HCT116 (cell line): ENCODE results near the gene OVOL1. TPM values are rescaled to one million over a fixed set of nuclear protein-coding genes. Genes with fewer than 3 reads are reported as not detected.
A peak's percentile ranks its signal among the peaks of the same experiment; 100 is the strongest.

Experiments used
- ATAC-seq: fragments of 200-7000 bp; cut with Tn5 transposase; 2 replicates; pipeline ENCODE4 v1.9.1; 2020; ENCODE audit warnings: mild to moderate bottlenecking, moderate library complexity
- BruUV-seq: library from RNA; stranded (reverse); fragments of 400-500 nt; replicated peaks from 2 replicates; lab custom pipeline; 2021; lab: Mats Ljungman, UMichigan
- CTCF ChIA-PET: fragments of 300-600 bp; sonication (Branson Sonifier 250); formaldehyde crosslinking; loops from one replicate; lab custom pipeline; 2021; ENCODE audit warnings: antibody characterized with exemption; lab: Charles Lee
- POLR2A ChIA-PET: fragments of 300-600, 350-600 bp; sonication (Branson Sonifier 250); formaldehyde crosslinking; loops from one replicate; lab custom pipeline; 2021; ENCODE audit warnings: antibody characterized with exemption; lab: Charles Lee
- RAD21 ChIA-PET, 2 experiments: fragments of 300-600 bp; sonication (Branson Sonifier 250); formaldehyde crosslinking; loops; one replicate each; lab custom pipeline; 2023; ENCODE audit warnings: low total read pairs in 2 of 2; ENCODE audit not compliant: uncharacterized antibody in 2 of 2, unreplicated experiment in 2 of 2, low non-redundant PET in 1 of 2; lab: Charles Lee
- DNase-seq: peaks from one replicate; pipeline ENCODE4 v3.0.0-alpha.2; 2010; ENCODE audit warnings: low read depth, low spot score
- H2AFZ ChIP-seq: fragments of 200-600 bp; shearing (Covaris generic), sonication (generic); 2 replicates; pipeline ENCODE4 v1.6.1; 2017; ENCODE audit warnings: low read depth, mixed run types, mixed read lengths, antibody characterized with exemption, low read length; ENCODE audit not compliant: poor library complexity, severe bottlenecking
- H3K27ac ChIP-seq: 2 replicates; pipeline ENCODE4 v1.5.1; 2012; ENCODE audit warnings: low read depth, low read length
- H3K27me3 ChIP-seq: fragments of 200-600 bp; sonication (generic); 2 replicates; pipeline ENCODE4 v1.6.1; 2016; ENCODE audit warnings: mixed run types, low read length, mixed read lengths; ENCODE audit not compliant: insufficient read depth
- H3K36me3 ChIP-seq, 2 experiments: fragments of 200-500 bp in 1 of 2; fragments of 200-600 bp in 1 of 2; sonication (Bioruptor generic) in 1 of 2; sonication (generic) in 1 of 2; 2 replicates each; pipeline versions ENCODE4 v1.5.1 to v1.6.1; 2014 to 2016; ENCODE audit warnings: low read length in 2 of 2, inconsistent platforms in 1 of 2, mixed read lengths in 1 of 2, mixed run types in 1 of 2; ENCODE audit not compliant: insufficient read depth in 2 of 2, control insufficient read depth in 1 of 2
- H3K4me1 ChIP-seq, 2 experiments: fragments of 200-600 bp in 1 of 2; sonication (generic) in 1 of 2; 2 replicates each; pipeline versions ENCODE4 v1.5.1 to v1.6.1; 2012 to 2017; ENCODE audit warnings: low read length in 2 of 2, inconsistent platforms in 1 of 2, mild to moderate bottlenecking in 1 of 2, mixed read lengths in 1 of 2, mixed run types in 1 of 2, moderate library complexity in 1 of 2; ENCODE audit not compliant: insufficient read depth in 2 of 2, control insufficient read depth in 1 of 2
- H3K4me2 ChIP-seq: fragments of 200-600 bp; sonication (generic); 2 replicates; pipeline ENCODE4 v1.6.1; 2017; ENCODE audit warnings: mixed run types, low read length, mixed read lengths
- H3K4me3 ChIP-seq, 2 experiments: fragments of 200-600 bp in 1 of 2; sonication (generic) in 1 of 2; replicated peaks in 1 of 2; 2 replicates each; pipeline ENCODE4 v1.5.1; 2011 to 2016; ENCODE audit warnings: low read length in 2 of 2, control low read depth in 1 of 2, low read depth in 1 of 2, mild to moderate bottlenecking in 1 of 2, mixed read lengths in 1 of 2, mixed run types in 1 of 2
- H3K79me2 ChIP-seq: fragments of 200-600 bp; sonication (generic); 2 replicates; pipeline ENCODE4 v1.6.1; 2017; ENCODE audit warnings: mild to moderate bottlenecking, mixed run types, low read length, moderate library complexity, mixed read lengths; ENCODE audit not compliant: insufficient read depth
- H3K9ac ChIP-seq: fragments of 200-600 bp; sonication (generic); 2 replicates; pipeline ENCODE4 v1.6.1; 2016; ENCODE audit warnings: low read length, mixed read lengths
- H3K9me2 ChIP-seq: fragments of 200-600 bp; sonication (generic), shearing (Covaris generic); 2 replicates; pipeline ENCODE4 v1.6.1; 2017; ENCODE audit warnings: mixed run types, mild to moderate bottlenecking, moderate library complexity; ENCODE audit not compliant: insufficient read depth
- H3K9me3 ChIP-seq, 2 experiments: fragments of 200-500 bp in 1 of 2; fragments of 200-600 bp in 1 of 2; sonication (Bioruptor generic) in 1 of 2; sonication (generic) in 1 of 2; 2 replicates each; pipeline ENCODE4 v1.6.1; 2014 to 2017; ENCODE audit warnings: low read length in 2 of 2, mixed read lengths in 2 of 2, inconsistent platforms in 1 of 2, low read depth in 1 of 2, mild to moderate bottlenecking in 1 of 2, mixed run types in 1 of 2, moderate library complexity in 1 of 2; ENCODE audit not compliant: control insufficient read depth in 1 of 2, insufficient read depth in 1 of 2
- H4K20me1 ChIP-seq: fragments of 200-600 bp; sonication (generic), shearing (Covaris generic); 2 replicates; pipeline ENCODE4 v1.6.1; 2017; ENCODE audit warnings: mixed run types, mild to moderate bottlenecking, moderate library complexity; ENCODE audit not compliant: insufficient read depth
- CBX3 ChIP-seq: IDR thresholded peaks from 2 replicates; pipeline ENCODE4 v1.6.1; 2012; ENCODE audit warnings: low read depth
- CEBPB ChIP-seq: IDR thresholded peaks from 2 replicates; pipeline ENCODE4 v1.6.1; 2012; ENCODE audit warnings: low read depth
- EGR1 ChIP-seq: IDR thresholded peaks from 2 replicates; pipeline ENCODE4 v1.6.1; 2012; ENCODE audit warnings: low read depth
- ELF1 ChIP-seq: IDR thresholded peaks from 2 replicates; pipeline ENCODE4 v1.6.1; 2012; ENCODE audit warnings: low read depth, borderline replicate concordance
- EZH2phosphoT487 ChIP-seq: fragments of 200-600 bp; IDR thresholded peaks from 2 replicates; pipeline ENCODE4 v1.6.1; 2018; ENCODE audit warnings: antibody characterized with exemption, borderline replicate concordance
- FOSL1 ChIP-seq: IDR thresholded peaks from 2 replicates; pipeline ENCODE4 v1.6.1; 2012; ENCODE audit warnings: low read depth
- POLR2A ChIP-seq: IDR thresholded peaks from 2 replicates; pipeline ENCODE4 v1.7.0; 2011; ENCODE audit warnings: borderline replicate concordance; ENCODE audit not compliant: insufficient read depth, insufficient read length; ENCODE audit errors: extremely low read depth
- POLR2AphosphoS5 ChIP-seq: IDR thresholded peaks from 2 replicates; pipeline ENCODE4 v1.6.1; 2011; ENCODE audit warnings: mild to moderate bottlenecking, low read depth, low read length, moderate library complexity
- SIN3A ChIP-seq: IDR thresholded peaks from 2 replicates; pipeline ENCODE4 v1.6.1; 2012; ENCODE audit warnings: low read depth
- SP1 ChIP-seq: IDR thresholded peaks from 2 replicates; pipeline ENCODE4 v1.6.1; 2012; ENCODE audit warnings: low read depth
- TCF7L2 ChIP-seq: IDR thresholded peaks from 2 replicates; pipeline ENCODE4 v1.7.0; 2011; ENCODE audit warnings: borderline replicate concordance, inconsistent platforms; ENCODE audit not compliant: insufficient read depth, insufficient read length; ENCODE audit errors: extremely low read depth
- YY1 ChIP-seq: IDR thresholded peaks from 2 replicates; pipeline ENCODE4 v1.6.1; 2011; ENCODE audit warnings: low read length, low read depth, moderate library complexity, mild to moderate bottlenecking; ENCODE audit not compliant: insufficient replicate concordance; ENCODE audit errors: extremely low read depth
- ZFX ChIP-seq: fragments of 450-650 bp; IDR thresholded peaks from 2 replicates; pipeline ENCODE4 v1.6.1; 2017
- intact Hi-C: fragments of 100-400 bp; cut with micrococcal nuclease; formaldehyde crosslinking; loops from 2 replicates; pipeline ENCODE4 v1.10.0; 2022
- total RNA-seq: library from RNA; stranded (reverse); gene quantifications from one replicate; pipeline ENCODE4 v1.2.1, GENCODE V29; 2021; ENCODE audit not compliant: unreplicated experiment
- TF ChIP-seq, protein P1 (sequence below), 3 experiments: fragments of 200-600 bp in 1 of 3; sonication (generic) in 1 of 3; IDR thresholded peaks in 2 of 3; conservative IDR thresholded peaks in 1 of 3; 2 replicates each; pipeline ENCODE4 v1.5.1; 2012 to 2017; ENCODE audit warnings: low read depth in 2 of 3, low read length in 2 of 3, antibody characterized with exemption in 1 of 3, borderline replicate concordance in 1 of 3, control low read depth in 1 of 3, mild to moderate bottlenecking in 1 of 3, mixed read lengths in 1 of 3, mixed run types in 1 of 3, moderate library complexity in 1 of 3; ENCODE audit not compliant: insufficient read depth in 1 of 3
- TF ChIP-seq, protein P2 (sequence below): IDR thresholded peaks from 2 replicates; pipeline ENCODE4 v1.6.1; 2012
- TF ChIP-seq, protein P3 (sequence below): IDR thresholded peaks from 2 replicates; pipeline ENCODE4 v1.6.1; 2011; ENCODE audit warnings: mild to moderate bottlenecking, low read length, moderate library complexity; ENCODE audit not compliant: insufficient replicate concordance; ENCODE audit errors: extremely low read depth

The OVOL1 gene
- total RNA-seq, 1 experiment from 2014 or later: 14.7 TPM

DNA sequence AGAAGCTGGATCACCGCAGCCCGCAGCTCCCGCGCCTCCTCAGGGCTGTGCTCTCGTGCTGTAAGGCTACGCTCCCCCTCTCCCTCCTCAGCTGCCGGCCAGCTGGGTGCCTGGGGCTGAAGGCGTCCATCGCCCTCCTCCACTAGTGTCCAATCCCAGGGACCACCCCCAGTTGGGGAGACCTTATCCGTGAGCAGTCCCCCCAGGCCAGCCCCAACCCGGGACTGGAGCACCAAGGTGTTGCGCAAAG is 7.3 kb upstream of the OVOL1 start (continued):
- TF ChIP-seq, protein P1, sequence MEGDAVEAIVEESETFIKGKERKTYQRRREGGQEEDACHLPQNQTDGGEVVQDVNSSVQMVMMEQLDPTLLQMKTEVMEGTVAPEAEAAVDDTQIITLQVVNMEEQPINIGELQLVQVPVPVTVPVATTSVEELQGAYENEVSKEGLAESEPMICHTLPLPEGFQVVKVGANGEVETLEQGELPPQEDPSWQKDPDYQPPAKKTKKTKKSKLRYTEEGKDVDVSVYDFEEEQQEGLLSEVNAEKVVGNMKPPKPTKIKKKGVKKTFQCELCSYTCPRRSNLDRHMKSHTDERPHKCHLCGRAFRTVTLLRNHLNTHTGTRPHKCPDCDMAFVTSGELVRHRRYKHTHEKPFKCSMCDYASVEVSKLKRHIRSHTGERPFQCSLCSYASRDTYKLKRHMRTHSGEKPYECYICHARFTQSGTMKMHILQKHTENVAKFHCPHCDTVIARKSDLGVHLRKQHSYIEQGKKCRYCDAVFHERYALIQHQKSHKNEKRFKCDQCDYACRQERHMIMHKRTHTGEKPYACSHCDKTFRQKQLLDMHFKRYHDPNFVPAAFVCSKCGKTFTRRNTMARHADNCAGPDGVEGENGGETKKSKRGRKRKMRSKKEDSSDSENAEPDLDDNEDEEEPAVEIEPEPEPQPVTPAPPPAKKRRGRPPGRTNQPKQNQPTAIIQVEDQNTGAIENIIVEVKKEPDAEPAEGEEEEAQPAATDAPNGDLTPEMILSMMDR (IDR thresholded peaks at IDR 0.05 in 2 of 3, conservative IDR thresholded peaks at IDR 0.05 in 1 of 3; ENCODE audit: borderline replicate concordance in 1 of 3, insufficient read depth in 1 of 3, low read depth in 2 of 3, low read length in 2 of 3): no peak
- TF ChIP-seq CEBPB: no peak
- TF ChIP-seq, protein P2, sequence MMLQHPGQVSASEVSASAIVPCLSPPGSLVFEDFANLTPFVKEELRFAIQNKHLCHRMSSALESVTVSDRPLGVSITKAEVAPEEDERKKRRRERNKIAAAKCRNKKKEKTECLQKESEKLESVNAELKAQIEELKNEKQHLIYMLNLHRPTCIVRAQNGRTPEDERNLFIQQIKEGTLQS: no peak
- TF ChIP-seq TCF7L2: no peak
- no peak for TF ChIP-seq EZH2phosphoT487

DNA sequence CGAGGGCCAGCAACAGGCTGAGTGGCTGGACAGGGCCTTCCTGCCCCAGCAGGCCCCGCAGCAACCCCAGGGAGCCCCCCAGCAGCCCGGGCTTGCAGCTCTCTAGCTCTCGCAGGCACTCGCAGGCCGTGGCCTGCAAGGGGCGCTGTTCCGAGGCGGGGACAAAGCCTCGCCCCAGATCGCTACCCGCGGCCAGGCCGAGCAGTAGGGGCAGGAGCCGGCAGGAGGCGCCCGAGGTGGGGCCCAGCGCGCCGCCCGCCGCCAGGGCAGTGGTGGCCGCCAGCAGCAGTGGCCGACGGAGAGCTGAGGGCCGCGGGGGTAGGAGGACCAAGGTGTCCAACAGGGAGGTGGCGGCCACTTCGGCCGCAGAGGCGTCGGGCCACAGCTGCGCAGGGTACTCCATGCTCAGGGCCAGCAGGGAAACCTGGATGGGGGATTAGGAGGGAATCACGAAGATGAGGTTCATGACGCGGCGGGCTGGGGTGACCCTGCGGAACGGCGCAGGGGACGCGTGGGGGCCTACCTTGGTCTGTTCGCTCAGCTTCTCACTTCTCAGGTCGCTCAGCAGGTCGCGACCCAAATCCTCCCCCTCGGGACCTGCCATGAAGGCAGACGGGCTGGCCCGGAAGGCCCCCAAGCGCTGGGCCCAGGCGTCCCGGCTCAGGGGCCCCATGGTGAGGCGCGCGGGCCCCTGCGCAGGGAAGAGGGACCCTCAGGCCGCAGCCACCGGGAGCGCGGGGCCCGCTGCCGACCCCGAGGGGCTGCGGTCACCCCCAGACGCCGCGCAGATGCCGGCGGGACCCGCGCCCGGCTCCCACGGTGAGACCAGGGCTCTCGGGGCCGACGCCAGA is 6.7 kb upstream of the OVOL1 start:
- ATAC-seq (peak; percentile 76), DNase-seq (peak; percentile 64)
- H3K36me3 ChIP-seq: peaks cover 14 to 30% of the 10 kb centered on the region in 2 experiments; a peak in 3 of 4 replicates
- H3K4me3 ChIP-seq: peak overlapping the region; percentile 88 to 91
- no peak for TF ChIP-seq ELF1
- TF ChIP-seq POLR2AphosphoS5: peak; percentile 57
- no peak for TF ChIP-seq SIN3A
- TF ChIP-seq, protein P1 (IDR thresholded peaks at IDR 0.05 in 2 of 3, conservative IDR thresholded peaks at IDR 0.05 in 1 of 3; ENCODE audit: borderline replicate concordance in 1 of 3, insufficient read depth in 1 of 3, low read depth in 2 of 3, low read length in 2 of 3): peak in 2 of 3 experiments; percentile 97 to 99; a peak in 4 of 6 replicates
- no peak for TF ChIP-seq FOSL1
- no peak for TF ChIP-seq SP1
- TF ChIP-seq, protein P3, sequence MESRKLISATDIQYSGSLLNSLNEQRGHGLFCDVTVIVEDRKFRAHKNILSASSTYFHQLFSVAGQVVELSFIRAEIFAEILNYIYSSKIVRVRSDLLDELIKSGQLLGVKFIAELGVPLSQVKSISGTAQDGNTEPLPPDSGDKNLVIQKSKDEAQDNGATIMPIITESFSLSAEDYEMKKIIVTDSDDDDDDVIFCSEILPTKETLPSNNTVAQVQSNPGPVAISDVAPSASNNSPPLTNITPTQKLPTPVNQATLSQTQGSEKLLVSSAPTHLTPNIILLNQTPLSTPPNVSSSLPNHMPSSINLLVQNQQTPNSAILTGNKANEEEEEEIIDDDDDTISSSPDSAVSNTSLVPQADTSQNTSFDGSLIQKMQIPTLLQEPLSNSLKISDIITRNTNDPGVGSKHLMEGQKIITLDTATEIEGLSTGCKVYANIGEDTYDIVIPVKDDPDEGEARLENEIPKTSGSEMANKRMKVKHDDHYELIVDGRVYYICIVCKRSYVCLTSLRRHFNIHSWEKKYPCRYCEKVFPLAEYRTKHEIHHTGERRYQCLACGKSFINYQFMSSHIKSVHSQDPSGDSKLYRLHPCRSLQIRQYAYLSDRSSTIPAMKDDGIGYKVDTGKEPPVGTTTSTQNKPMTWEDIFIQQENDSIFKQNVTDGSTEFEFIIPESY: no peak
- TF ChIP-seq TCF7L2: no peak
- no peak for TF ChIP-seq EGR1
- TF ChIP-seq CBX3: no peak
- no peak for TF ChIP-seq POLR2A
- TF ChIP-seq YY1: peak; percentile 60
- TF ChIP-seq ZFX: peak; percentile 96
- H3K9me3 ChIP-seq: no peaks in the 10 kb centered on the region
- peaks cover 3% of the 10 kb centered on the region; the same call in 1 of the 2 replicates for H4K20me1 ChIP-seq
- peaks cover 12 to 39% of the 10 kb centered on the region in 2 experiments; a peak in 3 of 4 replicates for H3K4me1 ChIP-seq
- RAD21 ChIA-PET: interaction anchor here (0.5 to 1.5 kb wide), 5 partner anchors 36 to 241 kb away, joined by 3 to 11 read pairs (median 5); partner anchors contain the start of gene KAT5 (in 1 of the 2)
- no peak overlapping the region for H2AFZ ChIP-seq
- peak overlapping the region; percentile 95 for H3K4me2 ChIP-seq
- no peaks in the 10 kb centered on the region for H3K27me3 ChIP-seq
- CTCF ChIA-PET: interaction anchor here (0.6 to 3.3 kb wide), 34 partner anchors 10 to 232 kb away, joined by 3 to 73 read pairs (median 5); partner anchors contain the start of genes KAT5, MUS81 and RNASEH2C
- H3K79me2 ChIP-seq: peaks cover 42% of the 10 kb centered on the region
- intact Hi-C loops: loop anchor here (1.0 to 5.0 kb wide), 2 partner anchors 38 to 68 kb away; partner anchors contain the start of gene KAT5
- POLR2A ChIA-PET: interaction anchor here (0.5 to 2.1 kb wide), 6 partner anchors 8 to 122 kb away, joined by 3 to 7 read pairs (median 3); partner anchors contain the start of gene RNASEH2C
- no peaks in the 10 kb centered on the region for H3K9me2 ChIP-seq
- peak overlapping the region; percentile 98 for H3K27ac ChIP-seq
- BruUV-seq: no TSS peak
- H3K9ac ChIP-seq: peak overlapping the region; percentile 96
